ENCODE measurements around the gene DPP4. TPM values are rescaled to one million over a fixed set of nuclear protein-coding genes. Genes with fewer than 3 reads are reported as not detected.

DPP4 gene
- total and polyA plus RNA-seq, 2 of the 13 experiments (the other 11 are each of a cell fraction or from before 2014, with no cell fraction given) = 39.4 to 109 TPM

DNA sequence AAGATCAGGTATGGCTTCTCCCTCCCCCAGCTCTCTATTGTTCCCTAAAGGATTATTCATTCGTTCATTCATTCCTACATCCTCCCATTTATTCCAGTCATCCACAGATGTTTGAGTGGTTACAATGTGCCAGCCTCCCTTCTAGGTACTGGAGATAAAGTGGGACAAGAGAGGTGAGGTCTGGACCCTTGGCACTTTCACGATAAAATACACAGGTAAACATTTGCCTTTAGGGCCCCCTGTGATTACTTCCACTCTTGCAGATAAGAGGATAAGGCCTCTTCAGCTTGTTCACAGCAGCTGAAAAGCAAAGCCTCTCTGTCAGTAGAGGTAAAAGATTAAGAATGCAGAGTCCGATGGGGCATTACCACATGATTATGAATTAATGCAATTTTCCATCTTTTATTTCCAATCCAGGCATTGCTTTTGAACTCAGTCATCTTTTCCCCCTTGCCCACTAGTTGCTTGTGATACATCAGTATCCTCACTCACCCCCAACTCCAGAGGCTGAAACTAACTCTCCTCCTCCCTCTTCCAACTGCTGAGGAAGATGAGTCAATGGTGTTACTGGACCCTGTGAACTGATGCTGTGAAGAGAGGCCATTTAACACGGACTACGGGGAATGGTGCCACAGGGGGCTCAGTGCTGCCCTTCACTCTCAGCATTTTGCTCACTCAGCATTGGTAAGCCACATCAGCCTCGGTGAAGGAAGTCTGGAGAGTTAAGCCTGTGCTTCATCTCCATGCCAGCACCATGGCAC is 1.1 kb upstream of the DPP4 start (continued):
- TF ChIP-seq, protein P1, sequence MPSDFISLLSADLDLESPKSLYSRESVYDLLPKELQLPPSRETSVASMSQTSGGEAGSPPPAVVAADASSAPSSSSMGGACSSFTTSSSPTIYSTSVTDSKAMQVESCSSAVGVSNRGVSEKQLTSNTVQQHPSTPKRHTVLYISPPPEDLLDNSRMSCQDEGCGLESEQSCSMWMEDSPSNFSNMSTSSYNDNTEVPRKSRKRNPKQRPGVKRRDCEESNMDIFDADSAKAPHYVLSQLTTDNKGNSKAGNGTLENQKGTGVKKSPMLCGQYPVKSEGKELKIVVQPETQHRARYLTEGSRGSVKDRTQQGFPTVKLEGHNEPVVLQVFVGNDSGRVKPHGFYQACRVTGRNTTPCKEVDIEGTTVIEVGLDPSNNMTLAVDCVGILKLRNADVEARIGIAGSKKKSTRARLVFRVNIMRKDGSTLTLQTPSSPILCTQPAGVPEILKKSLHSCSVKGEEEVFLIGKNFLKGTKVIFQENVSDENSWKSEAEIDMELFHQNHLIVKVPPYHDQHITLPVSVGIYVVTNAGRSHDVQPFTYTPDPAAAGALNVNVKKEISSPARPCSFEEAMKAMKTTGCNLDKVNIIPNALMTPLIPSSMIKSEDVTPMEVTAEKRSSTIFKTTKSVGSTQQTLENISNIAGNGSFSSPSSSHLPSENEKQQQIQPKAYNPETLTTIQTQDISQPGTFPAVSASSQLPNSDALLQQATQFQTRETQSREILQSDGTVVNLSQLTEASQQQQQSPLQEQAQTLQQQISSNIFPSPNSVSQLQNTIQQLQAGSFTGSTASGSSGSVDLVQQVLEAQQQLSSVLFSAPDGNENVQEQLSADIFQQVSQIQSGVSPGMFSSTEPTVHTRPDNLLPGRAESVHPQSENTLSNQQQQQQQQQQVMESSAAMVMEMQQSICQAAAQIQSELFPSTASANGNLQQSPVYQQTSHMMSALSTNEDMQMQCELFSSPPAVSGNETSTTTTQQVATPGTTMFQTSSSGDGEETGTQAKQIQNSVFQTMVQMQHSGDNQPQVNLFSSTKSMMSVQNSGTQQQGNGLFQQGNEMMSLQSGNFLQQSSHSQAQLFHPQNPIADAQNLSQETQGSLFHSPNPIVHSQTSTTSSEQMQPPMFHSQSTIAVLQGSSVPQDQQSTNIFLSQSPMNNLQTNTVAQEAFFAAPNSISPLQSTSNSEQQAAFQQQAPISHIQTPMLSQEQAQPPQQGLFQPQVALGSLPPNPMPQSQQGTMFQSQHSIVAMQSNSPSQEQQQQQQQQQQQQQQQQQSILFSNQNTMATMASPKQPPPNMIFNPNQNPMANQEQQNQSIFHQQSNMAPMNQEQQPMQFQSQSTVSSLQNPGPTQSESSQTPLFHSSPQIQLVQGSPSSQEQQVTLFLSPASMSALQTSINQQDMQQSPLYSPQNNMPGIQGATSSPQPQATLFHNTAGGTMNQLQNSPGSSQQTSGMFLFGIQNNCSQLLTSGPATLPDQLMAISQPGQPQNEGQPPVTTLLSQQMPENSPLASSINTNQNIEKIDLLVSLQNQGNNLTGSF (CRISPR knock-in tag; IDR thresholded peaks at IDR 0.05) = no peak
- TF ChIP-seq NFE2 (CRISPR knock-in tag; IDR thresholded peaks at IDR 0.05) (no peak), FOXP1 (IDR thresholded peaks at IDR 0.05) (no peak), FOXP1 (CRISPR knock-in tag; IDR thresholded peaks at IDR 0.05) (peak; percentile 81; the same call in 1 of the 2 replicates), ZMAT3 (CRISPR knock-in tag; conservative IDR thresholded peaks at IDR 0.05) (no peak), TGIF2 (CRISPR knock-in tag; IDR thresholded peaks at IDR 0.05) (0 out of 2 replicates have a peak, but pooled peaks have one; percentile 33), PRMT3 (CRISPR knock-in tag; IDR thresholded peaks at IDR 0.05; ENCODE audit: borderline replicate concordance, low read depth) (no peak), TOE1 (CRISPR knock-in tag; IDR thresholded peaks at IDR 0.05) (no peak), SMAD9 (CRISPR knock-in tag; IDR thresholded peaks at IDR 0.05) (no peak), SRF (IDR thresholded peaks at IDR 0.05; ENCODE audit: low read depth, low read length) (no peak), BCL6 (CRISPR knock-in tag; IDR thresholded peaks at IDR 0.05) (peak; percentile 69), FOXA3 (CRISPR knock-in tag; IDR thresholded peaks at IDR 0.05) (peak; percentile 45; the same call in 1 of the 2 replicates), MYNN (CRISPR knock-in tag; IDR thresholded peaks at IDR 0.05; ENCODE audit: low read depth) (no peak), HHEX (CRISPR knock-in tag; IDR thresholded peaks at IDR 0.05) (peak; percentile 55; the same call in 1 of the 2 replicates), ZFX (CRISPR knock-in tag; IDR thresholded peaks at IDR 0.05; ENCODE audit: low read depth) (no peak), EP300 (IDR thresholded peaks at IDR 0.05; ENCODE audit: low read depth in 2 of 2, low read length in 2 of 2) (peak in 1 of 2 experiments; percentile 70; a peak in 1 of 4 replicates), EP300 (CRISPR knock-in tag; IDR thresholded peaks at IDR 0.05; ENCODE audit: borderline replicate concordance) (no peak), STAT5B (CRISPR knock-in tag; IDR thresholded peaks at IDR 0.05) (no peak), ZSCAN21 (CRISPR knock-in tag; IDR thresholded peaks at IDR 0.05; ENCODE audit: borderline replicate concordance) (no peak)
- TF ChIP-seq, protein P2, sequence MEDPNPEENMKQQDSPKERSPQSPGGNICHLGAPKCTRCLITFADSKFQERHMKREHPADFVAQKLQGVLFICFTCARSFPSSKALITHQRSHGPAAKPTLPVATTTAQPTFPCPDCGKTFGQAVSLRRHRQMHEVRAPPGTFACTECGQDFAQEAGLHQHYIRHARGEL (CRISPR knock-in tag; IDR thresholded peaks at IDR 0.05) = no peak
- TF ChIP-seq, protein P3, sequence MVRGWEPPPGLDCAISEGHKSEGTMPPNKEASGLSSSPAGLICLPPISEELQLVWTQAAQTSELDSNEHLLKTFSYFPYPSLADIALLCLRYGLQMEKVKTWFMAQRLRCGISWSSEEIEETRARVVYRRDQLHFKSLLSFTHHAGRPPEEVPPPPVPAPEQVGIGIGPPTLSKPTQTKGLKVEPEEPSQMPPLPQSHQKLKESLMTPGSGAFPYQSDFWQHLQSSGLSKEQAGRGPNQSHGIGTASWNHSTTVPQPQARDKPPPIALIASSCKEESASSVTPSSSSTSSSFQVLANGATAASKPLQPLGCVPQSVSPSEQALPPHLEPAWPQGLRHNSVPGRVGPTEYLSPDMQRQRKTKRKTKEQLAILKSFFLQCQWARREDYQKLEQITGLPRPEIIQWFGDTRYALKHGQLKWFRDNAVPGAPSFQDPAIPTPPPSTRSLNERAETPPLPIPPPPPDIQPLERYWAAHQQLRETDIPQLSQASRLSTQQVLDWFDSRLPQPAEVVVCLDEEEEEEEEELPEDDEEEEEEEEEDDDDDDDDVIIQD (CRISPR knock-in tag; IDR thresholded peaks at IDR 0.05; ENCODE audit: low read depth) = no peak
